HK-2 (cell line): ENCODE results near the gene WWOX.

ENCODE experiments used
- DNase-seq: peaks from one replicate; pipeline ENCODE4 v3.0.0-alpha.2; 2018; ENCODE audit not compliant: unreplicated experiment

Gene WWOX

DNA sequence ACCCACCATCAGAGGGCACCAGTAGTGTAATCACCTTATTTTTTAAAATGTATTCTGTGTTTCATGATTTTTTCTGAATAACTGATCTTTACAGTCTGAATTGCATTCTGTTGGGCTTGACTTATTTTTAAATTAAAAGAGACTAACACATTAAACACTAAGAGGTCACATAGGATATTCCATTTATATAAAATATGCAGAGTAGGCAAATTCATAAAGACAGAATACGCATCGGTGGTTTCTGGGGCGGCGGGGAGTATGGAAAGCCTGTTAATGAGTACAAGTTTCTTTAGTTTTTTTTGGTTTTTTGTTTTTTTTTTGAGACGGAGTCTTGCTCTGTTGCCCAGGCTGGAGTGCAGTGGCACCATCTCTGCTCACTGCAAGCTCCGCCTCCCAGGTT, 366.3 kb downstream of the WWOX start:
- DNase-seq: no peak

DNA sequence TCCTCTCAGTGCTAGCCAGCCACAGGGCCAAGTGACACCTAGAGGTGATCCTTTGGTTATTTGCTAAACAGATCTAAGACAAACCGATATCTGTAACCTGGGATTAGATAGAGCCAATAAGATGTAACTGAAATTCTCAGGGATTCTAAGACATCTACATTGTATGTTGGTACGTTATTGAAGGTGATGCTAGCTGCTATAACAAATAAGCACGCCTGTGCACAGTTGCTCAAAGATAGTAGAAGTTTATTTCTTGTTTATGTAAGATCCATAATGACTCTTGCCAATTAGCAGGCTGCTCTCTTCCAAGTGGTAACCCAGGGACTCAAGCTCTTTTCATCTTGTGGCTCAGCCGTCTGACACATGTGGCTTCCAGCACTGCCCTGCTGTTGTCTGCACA, 370.3 kb downstream of the WWOX start:
- no peak for DNase-seq

DNA sequence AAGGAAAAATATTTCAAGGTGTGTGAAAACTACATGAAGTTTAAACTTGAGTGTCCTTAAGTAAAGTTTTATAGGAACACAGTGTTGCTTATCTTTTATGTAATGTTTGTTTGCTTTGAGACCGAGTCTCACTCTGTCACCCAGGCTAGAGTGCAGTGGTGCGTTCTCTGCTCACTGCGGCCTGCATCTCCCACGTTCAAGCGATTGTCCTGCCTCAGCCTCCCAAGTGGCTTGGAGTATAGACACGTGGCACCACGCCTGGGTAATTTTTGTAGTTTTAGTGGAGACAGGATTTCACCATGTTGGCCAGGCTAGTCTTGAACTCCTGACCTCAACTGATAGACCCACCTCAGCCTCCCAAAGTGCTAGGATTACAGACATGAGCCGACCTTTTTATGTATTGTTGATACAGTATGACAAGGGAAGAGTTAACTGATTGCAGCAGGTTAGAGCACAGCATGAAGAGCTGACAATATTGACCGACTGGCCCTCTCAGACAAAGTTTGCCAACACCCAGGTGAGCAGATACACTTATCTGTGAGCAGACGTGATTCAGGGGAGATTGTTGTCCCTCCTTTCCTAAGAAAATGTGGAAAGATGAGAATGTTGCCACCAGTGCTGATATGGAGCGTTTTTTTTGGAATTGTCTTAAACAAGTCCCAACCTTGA, 373.7 kb downstream of the WWOX start:
- DNase-seq: no peak

DNA sequence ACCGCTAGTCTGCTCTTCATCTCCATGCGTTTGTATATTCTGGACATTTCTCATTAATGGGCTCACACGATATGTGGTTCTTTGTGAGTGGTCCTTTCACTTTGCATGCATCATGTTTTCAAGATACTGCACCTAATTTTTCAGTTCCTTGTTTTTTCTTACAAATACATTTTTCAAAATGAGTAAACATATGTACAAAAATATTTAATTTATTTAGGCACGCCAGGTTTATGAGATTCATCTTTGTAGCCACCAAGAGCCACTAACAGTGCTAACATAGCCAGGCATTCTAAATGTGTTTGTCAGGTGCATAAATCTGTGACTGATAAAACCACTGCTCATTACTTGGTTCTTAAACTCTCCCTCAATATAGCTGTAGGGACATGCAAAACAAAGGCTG, 375.3 kb downstream of the WWOX start:
- DNase-seq: no peak

DNA sequence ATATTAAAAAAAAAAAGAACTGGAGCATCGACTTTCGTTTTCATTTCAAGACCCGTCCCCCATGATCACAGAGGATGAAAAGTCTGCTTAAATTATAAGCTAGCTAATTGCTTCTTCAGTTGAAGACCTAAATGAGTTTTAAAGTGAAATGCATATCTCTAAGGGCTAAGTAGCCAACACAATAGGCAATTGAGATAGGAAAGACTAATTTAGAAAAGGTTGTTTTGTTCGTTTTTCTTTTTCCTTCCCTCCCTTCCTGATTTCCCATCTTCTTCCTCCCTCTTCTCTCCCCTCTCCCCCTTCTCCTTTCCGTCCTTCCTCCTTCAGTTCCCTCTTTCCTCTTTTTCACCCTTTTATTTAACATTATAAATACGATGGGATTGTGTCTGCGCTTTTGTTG, 377.2 kb downstream of the WWOX start:
- DNase-seq: no peak

DNA sequence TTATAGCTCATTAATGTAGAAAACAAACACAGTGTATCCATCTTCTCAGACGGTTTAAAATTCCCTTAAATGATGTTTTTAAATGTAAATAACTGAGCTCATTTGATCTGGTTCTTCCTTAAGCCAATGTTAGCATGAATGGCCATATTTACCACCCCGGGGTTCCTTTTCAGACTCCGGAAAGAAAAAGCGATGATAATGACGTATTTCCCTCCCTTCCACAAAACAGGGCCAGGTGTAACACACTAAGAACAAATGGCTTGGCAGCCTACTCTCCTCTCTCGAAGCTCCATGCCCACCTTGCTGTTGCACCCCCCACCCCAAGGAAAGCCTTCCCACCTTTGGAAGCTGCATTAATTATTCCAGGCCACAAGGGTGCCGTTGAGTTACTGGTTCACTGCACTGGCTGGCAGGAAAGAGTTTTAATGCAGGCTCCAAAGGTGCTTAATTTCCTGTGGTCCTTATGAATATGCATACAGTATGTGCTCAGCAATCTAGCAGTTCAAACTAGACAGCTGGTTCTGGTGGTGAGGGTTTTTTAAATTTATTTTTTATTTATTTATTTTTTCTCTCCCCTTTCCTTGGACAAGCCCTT, 378.9 kb downstream of the WWOX start:
- DNase-seq: peak; percentile 10

DNA sequence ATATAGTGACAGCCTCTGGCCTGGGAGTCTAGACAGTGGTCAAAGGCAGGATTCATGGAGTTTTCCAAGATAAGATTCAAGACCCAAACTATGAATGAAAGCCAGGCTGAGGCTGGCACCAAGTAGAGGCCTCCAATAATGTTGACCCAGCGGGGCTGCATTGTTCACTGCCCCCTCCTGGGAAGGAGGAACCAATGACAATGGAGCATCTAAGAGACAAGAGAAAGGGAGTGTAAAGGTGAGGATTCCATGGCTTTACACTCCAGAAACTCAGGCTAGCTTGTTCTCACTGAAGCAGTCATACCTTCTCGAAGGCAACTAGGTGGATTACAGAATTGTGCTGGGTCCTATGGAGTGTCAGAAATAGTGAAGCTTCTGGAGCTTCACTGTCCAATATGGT, 380.3 kb downstream of the WWOX start:
- DNase-seq: no peak

DNA sequence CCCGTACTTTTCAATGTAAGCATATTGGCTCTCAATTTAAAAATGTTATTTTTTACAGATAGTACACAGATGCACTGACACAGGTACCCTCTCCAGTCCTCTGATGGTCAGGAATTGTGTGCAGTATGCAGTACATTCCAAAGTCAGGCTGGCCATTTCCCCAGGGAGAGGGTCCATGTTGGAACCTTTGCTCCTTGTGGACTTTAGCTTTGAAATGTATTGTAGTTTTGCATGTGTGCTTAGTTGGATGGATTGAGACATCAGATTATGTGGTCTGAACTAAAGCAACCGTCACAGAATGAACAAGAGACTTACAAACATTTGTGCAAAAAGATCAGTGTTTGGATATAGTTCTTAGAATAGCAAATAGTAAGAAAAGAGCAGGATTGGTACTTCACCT, 381.1 kb downstream of the WWOX start:
- DNase-seq: no peak

DNA sequence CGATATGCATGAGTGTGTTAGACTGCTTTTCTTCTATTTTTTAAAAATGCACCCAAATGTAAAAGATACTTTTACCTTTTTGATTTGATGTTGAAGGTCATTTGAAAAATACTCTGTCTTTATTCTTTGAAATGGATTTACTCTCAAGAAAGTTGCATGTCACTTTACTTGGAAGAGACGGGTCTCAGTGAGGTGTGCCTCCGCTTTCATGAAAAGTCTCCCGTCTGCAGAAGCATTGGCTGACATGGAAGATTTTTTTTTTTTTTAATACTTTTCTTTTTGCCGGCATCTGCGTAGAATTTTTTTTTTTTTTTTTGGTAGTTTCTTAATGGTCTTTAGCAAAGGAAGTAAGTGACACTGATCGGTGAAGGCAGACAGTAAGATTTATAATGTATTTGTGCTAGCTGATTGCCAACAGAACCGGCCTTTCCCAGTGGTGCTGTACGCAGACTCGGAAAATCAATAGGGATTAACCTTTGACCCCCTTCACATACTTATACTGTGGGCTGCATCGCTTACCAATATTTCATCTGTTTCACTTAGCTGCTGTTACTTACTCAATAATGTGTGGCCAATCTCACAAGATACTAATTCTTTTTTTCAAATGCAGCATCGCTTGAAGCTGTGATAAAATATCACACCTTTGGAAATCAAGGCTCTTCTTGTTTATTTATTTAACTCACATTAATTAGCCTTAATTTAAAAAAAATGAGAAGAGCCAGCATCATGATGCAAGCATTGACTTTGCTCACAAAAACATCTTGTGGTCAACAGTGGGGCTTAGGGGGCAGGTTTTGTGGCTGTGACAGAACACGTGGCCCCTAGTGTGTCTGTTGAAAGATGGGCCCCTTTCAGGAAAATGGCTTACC, 383.9 kb downstream of the WWOX start:
- no peak for DNase-seq

DNA sequence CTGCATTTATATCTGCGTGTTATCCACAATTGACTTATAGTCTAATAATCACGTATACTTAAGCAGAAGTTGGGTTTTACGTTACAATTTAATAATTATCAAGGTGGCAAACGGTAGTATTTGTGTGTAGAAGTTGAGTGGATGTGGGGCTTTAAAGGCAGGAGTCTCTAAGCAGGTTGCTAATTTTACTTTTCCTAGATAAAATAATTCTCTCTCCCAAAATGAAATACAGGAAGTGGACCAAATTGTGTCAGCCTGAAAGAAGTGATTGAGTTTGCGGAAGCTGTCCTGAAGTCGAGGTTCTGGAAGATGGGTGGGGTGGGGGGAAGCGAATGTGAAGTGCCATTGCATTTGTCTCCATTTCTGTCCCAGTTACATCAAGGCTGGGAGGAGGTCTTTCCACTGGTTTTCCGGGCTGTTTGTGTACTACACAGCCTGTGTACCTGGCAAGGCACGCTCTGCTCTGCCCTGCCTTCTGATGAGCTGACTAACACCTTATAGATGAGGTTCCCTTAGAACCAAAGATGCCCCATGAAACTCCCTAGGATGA, 385.1 kb downstream of the WWOX start:
- DNase-seq: no peak

DNA sequence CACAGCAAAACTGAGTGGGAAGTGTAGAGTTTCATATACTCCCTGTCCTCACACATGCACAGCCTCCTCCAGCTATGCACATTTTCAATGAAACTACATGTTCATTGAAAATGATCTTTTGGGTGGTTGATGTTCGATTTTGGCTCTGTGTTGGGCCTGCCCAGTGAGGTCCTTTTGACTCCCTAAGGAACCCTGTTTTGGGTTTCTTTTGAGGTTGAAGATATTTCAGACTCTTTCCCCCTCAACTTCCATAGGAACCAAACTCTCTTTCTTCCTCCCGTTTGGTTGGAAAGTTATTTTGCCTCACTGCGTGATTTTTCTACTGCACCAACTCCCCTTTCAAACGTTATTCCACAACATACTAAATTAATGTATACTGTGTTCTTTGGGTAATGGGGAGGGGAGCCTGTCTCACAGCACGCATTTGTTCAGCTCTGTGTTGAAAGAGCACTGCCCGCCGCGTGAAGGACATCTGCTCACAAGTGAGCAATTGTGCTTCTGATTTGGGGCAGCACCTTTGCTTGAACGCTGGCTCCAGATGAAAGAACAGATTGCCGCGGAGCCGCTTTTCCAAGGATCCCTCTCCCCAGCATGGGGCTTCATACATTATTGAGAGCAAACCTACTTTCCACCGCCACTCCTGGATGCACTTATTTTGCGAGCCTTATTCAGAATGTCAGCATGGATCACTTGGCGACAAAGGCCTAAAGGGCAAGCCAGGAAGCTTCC, 385.9 kb downstream of the WWOX start:
- DNase-seq: no peak

DNA sequence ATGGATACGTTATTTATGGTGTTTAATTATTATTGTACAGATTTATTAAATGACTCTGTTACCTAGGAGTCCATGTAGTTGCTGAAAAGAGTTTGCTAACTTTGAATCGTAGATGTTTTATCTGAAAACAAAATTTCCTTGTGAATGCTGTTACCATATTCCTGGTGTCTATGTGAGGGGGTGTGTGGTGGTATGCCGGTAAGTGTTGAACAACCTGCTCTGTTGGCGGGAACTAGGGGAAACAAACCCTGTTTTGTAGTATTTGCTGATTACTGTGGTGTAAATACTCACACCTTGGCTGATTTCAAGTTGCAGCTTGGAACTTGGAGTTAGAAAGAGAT, 386.4 kb downstream of the WWOX start:
- DNase-seq: no peak

DNA sequence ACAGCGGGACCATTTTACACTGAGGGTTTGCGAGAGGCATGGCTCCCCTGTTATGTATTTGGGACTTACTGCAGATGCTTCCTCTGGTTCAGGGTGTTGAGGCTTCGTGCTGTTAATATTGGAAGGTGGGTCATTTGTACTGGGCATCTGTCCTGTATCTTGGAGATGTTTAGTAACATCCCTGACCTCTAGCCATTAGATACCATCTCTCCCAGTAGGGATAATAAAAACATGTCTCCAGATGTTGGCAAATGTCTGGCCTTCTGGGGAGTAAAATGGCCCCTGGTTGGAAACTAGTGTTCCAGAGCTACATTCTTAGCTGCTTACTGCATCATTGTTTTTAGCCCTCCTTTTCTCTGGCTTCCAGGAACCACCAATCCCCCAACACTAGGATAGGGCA, 388.0 kb downstream of the WWOX start:
- no peak for DNase-seq

DNA sequence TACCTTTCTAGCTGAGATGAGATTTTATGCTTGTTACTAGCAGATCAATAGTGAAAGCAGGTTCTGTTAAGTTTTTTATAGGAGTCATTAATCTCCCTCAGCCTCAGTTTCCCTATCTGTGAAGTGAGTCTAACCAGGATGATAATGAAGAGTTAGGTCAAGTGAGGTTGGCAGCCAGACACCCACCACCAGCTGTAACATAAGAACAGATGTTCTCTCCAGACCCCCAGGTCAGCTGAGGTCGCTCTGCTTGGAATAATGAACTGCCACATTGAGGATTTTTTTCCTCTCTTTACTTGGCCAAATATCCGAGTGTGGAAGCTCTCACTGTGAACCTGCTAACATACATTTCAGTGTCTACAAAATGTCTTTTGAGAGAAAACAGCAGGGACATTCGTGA, 389.6 kb downstream of the WWOX start:
- no peak for DNase-seq

DNA sequence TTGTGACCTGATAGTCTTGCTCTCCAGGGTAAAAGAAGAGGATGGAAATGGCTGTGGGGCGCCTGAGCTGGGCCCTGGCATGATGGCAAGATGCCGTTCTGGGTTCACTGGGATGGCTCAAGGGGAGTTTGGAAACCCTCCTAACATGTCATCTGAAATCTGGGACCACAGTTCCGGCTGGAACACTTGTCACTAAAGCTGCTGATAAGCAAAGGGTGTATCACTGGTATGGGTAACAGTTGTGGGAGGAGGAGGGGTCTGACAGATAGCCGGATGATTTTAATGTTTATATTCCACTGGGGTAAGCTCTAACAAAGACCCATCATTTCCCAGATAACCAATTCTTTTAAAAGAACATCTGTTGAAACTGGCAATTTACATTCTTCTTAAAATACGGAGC, 390.2 kb downstream of the WWOX start:
- DNase-seq: no peak

DNA sequence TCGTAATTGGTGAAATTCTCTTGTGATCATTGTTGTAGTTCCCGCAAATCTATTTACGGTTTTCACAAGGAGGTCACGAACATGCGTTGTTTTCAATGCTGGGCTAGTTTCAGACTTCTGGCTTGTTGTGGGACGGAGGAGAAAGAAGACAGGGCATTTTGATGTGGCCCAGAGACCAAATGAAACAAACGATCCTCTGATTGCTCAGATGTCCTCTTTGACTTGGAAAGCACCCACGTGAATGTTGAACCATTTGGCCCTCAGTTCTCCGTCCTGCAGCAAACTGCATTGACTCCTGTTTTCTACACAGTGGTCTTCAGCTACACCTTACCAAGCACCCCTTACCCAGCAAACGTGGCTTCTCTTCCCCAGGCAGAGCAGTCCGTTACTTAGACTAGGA, 391.0 kb downstream of the WWOX start:
- no peak for DNase-seq

DNA sequence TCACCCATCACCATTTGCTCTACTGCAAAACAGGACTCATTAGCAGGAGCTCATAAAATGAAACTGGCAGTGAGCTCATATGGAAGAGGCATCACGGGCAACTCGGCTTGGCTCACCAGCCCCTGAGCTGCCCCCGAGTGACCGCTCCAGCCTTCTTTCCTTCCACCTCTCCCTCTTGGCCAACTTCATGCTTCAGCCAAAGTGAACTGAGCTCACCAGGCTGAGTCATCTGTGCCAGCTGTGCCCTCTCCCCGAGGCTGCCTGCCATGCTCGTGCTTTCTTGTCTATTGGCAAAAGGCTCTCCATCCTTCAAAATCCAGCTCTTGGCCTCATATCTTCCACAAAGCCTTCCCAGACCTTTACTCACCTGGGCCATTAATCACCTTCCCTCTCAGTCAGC, 391.4 kb downstream of the WWOX start:
- no peak for DNase-seq

DNA sequence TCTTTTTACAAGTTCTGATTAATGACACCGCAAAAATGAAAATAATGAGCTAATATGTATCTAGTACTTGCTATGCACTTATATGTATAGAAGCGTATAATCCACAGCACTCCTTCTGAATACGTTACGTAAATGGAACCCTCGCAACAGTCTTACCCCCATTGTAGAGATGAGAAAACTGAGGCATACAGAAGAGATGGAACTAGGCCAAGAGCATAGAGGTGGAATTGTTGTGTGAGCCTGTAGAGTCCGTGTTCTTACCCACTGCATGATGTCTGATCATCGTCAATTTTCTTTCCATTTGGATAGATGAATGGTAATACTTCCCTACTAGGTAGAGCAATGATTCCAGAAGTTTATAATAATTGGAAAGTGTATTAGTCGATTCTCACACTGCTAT, 394.1 kb downstream of the WWOX start:
- DNase-seq: no peak

DNA sequence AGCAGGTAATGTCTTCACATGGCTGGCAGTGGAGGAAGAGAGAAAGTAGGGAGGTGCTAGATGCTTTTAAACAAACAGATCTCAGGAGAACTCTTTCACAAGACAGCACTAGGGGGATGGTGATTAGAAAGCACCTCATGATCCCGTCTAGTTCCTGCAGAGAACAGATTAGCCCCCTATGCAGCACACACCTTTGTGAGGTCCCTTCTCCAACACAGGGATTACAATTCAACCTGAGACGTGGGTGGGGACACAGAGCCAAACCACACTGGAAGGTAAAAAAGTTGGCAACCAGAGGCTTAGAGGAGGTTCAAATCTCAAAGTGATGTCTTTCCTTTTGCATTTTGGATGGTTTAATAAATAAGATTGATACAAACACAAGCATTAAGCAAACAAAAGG, 394.7 kb downstream of the WWOX start:
- DNase-seq: no peak

DNA sequence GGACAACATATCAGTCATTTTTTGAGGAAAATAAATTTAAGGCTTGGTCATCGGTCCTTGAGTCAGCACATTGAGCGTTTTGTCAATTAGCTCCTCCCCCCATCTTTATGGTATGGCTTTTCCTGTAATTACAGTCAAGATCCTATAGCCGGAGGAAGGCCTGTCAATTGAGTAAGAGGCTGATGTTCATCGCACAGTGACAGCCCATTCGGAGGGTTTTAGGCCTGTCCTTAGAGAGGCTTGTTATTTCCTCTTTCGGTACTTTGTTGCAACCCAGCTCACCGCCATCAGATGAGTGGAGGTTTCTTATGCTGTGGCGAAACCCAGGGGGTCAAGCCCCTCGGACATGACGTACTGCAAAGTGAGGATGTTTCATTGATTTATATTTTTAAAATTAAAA, 395.2 kb downstream of the WWOX start:
- no peak for DNase-seq

DNA sequence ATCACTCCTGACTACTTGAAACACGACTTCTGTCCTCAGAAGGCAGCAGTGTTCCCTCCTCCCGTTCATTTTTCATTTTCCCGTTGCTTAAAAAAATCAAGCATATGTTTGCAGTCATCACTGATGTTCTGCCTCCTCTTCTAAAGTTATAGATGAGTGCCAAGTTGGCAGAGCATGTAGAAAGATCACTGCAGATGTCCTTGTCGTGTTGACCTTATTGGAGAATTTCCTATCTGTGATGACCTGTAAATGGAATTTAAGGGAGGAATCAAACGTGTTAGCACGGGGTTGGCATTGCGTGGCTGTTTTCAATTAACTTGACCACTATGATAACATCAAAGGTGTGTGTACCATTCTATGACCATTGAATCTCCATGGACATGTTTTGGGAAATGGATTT, 396.7 kb downstream of the WWOX start:
- no peak for DNase-seq

DNA sequence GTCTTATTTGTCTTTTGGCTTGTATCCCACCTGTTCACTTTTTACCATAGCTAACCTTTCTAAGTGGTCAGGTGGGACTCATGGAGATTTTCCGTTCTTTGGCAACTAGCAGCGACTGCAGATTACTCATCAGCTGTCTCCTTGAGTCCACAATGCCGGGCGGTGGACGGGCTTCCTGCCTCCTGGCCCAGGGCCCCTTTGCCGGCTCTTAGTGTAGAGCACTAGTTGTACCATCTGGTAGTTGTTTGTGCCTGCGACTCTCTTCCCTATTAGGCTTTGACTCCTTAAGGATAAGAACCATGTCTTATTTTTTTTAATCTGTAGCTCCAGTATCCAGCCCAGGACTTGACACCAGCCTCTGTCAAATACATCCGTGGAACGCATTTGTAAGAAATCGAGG, 399.9 kb downstream of the WWOX start:
- DNase-seq: no peak
